GOT3 (cell line): ENCODE data around the gene DUSP23.

ENCODE experiments used
- DNase-seq: peaks from one replicate; lab custom pipeline; 2025; ENCODE audit warnings: mixed read lengths; lab: John Stamatoyannopoulos, UW

Gene DUSP23

GRCh38 chr1:159786465-159786864 is 5.7 kb downstream of the DUSP23 start:
- DNase-seq = no peak

- DNase-seq = no peak
These were observed 6.2 kb downstream of the DUSP23 start for GRCh38 chr1:159786966-159787365.

- no peak for DNase-seq
These were observed 9.6 kb downstream of the DUSP23 start for GRCh38 chr1:159790237-159790917.

GRCh38 chr1:159791031-159791430 is 10.3 kb downstream of the DUSP23 start:
- no peak for DNase-seq

GRCh38 chr1:159791461-159791860 is 10.7 kb downstream of the DUSP23 start:
- DNase-seq = no peak

GRCh38 chr1:159795534-159795933 is 14.8 kb downstream of the DUSP23 start:
- DNase-seq = no peak

- no peak for DNase-seq
These were observed 18.1 kb downstream of the DUSP23 start for GRCh38 chr1:159798893-159799292.

- DNase-seq = no peak
These were observed 18.8 kb downstream of the DUSP23 start for GRCh38 chr1:159799446-159799985.

GRCh38 chr1:159800177-159800930 is 19.6 kb downstream of the DUSP23 start:
- DNase-seq = no peak

GRCh38 chr1:159802111-159802510 is 21.3 kb downstream of the DUSP23 start, which contains the start of gene FCRL6:
TSS of gene FCRL6 (plus strand) at chr1:159802360. CDS start at chr1:159802425, 65 bp downstream.
- no peak for DNase-seq

GRCh38 chr1:159803956-159804689 is 23.4 kb downstream of the DUSP23 start:
- no peak for DNase-seq

- DNase-seq = no peak
These were observed 24.2 kb downstream of the DUSP23 start for GRCh38 chr1:159804924-159805323.

- no peak for DNase-seq
These were observed 35.2 kb downstream of the DUSP23 start for GRCh38 chr1:159815926-159816325.

GRCh38 chr1:159817276-159818041 is 36.7 kb downstream of the DUSP23 start:
- no peak for DNase-seq

- no peak for DNase-seq
These were observed 40.6 kb downstream of the DUSP23 start for GRCh38 chr1:159821171-159821867.

GRCh38 chr1:159823406-159823805 is 42.6 kb downstream of the DUSP23 start:
- no peak for DNase-seq

- DNase-seq = no peak
These were observed 44.8 kb downstream of the DUSP23 start for GRCh38 chr1:159825564-159825963.

- no peak for DNase-seq
These were observed 45.8 kb downstream of the DUSP23 start, which contains the start of gene SLAMF8 for GRCh38 chr1:159826441-159827101. TSS of gene SLAMF8 (plus strand) at chr1:159826873. CDS start at chr1:159826899, 26 bp downstream.

- no peak for DNase-seq
These were observed 46.3 kb downstream of the DUSP23 start for GRCh38 chr1:159827102-159827490.

- DNase-seq = no peak
These were observed 46.8 kb downstream of the DUSP23 start for GRCh38 chr1:159827549-159827948.
